Panc1 (cell line): ENCODE data around the gene SLC2A11.

Experiments
- CTCF ChIP-seq: fragments of 450-650 bp; IDR thresholded peaks from 2 replicates; pipeline ENCODE4 v1.5.1; 2017; ENCODE audit warnings: mild to moderate bottlenecking
- POLR2AphosphoS5 ChIP-seq: IDR thresholded peaks from 2 replicates; pipeline ENCODE4 v1.6.1; 2012; ENCODE audit warnings: mild to moderate bottlenecking, low read depth, low read length, moderate library complexity
- REST ChIP-seq, 2 experiments: IDR thresholded peaks; 2 replicates each; pipeline ENCODE4 v1.6.1; 2011 to 2012; ENCODE audit warnings: low read depth in 2 of 2, control low read depth in 1 of 2, low read length in 1 of 2, mild to moderate bottlenecking in 1 of 2, moderate library complexity in 1 of 2; ENCODE audit not compliant: insufficient read depth in 1 of 2
- SIN3A ChIP-seq: IDR thresholded peaks from 2 replicates; pipeline ENCODE4 v1.6.1; 2012; ENCODE audit warnings: low read depth, mild to moderate bottlenecking, low read length, moderate library complexity, borderline replicate concordance; ENCODE audit not compliant: insufficient read depth

DNA sequence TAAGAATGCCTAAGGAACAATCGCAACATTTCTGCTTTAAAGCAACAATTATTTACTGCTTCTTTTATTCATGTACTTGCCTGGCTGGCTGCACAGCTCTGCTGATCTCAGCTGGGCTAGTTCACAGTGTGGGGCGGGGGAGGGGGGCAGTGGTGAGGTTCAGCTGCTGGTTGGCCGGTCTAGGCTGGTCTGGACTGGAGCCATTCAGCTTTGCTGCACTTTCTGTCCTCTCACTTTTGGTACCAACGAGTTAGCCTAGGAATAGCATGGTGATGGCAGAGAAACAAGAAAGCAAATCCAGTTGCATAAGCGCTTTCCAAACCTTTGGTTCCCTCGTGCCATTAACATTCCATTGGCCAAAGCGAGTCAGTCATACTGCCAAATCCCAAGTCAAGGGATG is 20.5 kb downstream of the SLC2A11 start:
- TF ChIP-seq CTCF (no peak), SIN3A (no peak), POLR2AphosphoS5 (no peak), REST (IDR thresholded peaks at IDR 0.05; ENCODE audit: insufficient read depth in 1 of 2, low read depth in 2 of 2, low read length in 1 of 2) (no peak)
